ENCODE results near the gene FUS. TPM values are rescaled to one million over a fixed set of nuclear protein-coding genes. Genes with fewer than 3 reads are reported as not detected.

FUS gene
- total RNA-seq, 4 donors from 2014 or later, result 24.0 to 45.1 (median 34.2) TPM

DNA sequence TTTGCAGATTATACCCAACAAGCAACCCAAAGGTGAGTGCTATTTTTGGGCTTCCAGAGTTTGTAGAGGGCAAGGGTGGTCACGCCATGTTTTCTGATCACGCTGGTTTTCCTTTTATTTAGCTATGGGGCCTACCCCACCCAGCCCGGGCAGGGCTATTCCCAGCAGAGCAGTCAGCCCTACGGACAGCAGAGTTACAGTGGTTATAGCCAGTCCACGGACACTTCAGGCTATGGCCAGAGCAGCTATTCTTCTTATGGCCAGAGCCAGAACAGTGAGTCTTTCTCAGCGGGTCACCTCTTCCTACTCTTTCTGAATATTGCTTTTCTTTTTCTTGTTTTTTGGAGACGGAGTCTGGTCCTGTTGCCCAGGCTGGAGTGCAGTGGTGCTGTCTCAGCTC lies 2.5 kb downstream of the FUS start:
- Histone ChIP-seq H3K27me3 (no peaks in the 10 kb centered on the region), H3K27ac (replicated peaks in 1 of 4) (peak overlapping the region in 2 of 4 donors; percentile 4 to 97), H3K36me3 (peaks cover 36 to 52% (median 50%) of the 10 kb centered on the region in 4 donors), H3K4me1 (peaks cover 29 to 48% (median 45%) of the 10 kb centered on the region in 4 donors), H3K4me3 (peak overlapping the region; percentile 80 to 99 (median 88)), H3K9me3 (no peaks in the 10 kb centered on the region)
- TF ChIP-seq POLR2A (IDR thresholded peaks at IDR 0.05; ENCODE audit: low read depth) (no peak), EP300 (IDR thresholded peaks at IDR 0.05) (no peak), POLR2AphosphoS5 (IDR thresholded peaks at IDR 0.05) (no peak)
- TF ChIP-seq, protein P1, sequence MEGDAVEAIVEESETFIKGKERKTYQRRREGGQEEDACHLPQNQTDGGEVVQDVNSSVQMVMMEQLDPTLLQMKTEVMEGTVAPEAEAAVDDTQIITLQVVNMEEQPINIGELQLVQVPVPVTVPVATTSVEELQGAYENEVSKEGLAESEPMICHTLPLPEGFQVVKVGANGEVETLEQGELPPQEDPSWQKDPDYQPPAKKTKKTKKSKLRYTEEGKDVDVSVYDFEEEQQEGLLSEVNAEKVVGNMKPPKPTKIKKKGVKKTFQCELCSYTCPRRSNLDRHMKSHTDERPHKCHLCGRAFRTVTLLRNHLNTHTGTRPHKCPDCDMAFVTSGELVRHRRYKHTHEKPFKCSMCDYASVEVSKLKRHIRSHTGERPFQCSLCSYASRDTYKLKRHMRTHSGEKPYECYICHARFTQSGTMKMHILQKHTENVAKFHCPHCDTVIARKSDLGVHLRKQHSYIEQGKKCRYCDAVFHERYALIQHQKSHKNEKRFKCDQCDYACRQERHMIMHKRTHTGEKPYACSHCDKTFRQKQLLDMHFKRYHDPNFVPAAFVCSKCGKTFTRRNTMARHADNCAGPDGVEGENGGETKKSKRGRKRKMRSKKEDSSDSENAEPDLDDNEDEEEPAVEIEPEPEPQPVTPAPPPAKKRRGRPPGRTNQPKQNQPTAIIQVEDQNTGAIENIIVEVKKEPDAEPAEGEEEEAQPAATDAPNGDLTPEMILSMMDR (IDR thresholded peaks at IDR 0.05), result no peak
- no peak for DNase-seq (ENCODE audit: extremely low spot score)
- 20% methylated on average over 7 of the region's 7 CpGs for WGBS
- intact Hi-C loops (cut with DNase I), result no loop called here

DNA sequence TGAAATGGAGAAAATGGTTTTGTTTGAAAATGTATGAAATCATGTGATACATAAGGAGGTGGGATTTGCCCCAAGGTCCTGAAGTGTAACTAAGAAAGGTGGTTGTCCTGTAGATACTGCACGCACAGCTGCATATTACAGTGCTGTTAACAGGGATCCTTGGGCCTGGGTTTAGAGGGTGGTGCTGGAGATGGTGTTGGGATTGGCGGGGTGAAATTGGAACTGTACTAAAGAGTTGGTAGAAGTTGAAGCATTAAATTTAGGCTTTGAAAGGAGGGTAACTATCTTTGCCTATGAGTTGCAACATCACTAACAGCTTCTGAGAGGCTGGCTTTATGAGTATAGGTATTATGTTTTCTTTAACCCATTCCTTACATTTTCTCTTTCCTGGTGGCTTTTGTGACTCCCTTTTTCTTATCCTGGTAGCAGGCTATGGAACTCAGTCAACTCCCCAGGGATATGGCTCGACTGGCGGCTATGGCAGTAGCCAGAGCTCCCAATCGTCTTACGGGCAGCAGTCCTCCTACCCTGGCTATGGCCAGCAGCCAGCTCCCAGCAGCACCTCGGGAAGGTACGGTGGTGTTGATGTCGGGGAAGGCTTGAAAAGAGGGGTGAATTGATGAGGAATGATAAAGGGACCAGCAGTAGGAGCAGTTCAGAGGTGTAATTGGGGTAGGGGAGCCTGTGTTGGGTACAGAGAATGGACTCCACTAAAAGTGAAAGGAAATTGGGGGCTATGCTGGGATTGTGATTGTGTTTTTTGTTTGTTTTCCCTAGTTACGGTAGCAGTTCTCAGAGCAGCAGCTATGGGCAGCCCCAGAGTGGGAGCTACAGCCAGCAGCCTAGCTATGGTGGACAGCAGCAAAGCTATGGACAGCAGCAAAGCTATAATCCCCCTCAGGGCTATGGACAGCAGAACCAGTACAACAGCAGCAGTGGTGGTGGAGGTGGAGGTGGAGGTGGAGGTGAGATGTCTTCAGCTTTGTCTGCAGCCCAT lies 3.8 kb downstream of the FUS start:
- no peak overlapping the region for H3K27ac ChIP-seq (replicated peaks in 1 of 4)
- peaks cover 47 to 65% (median 63%) of the 10 kb centered on the region in 4 donors for H3K36me3 ChIP-seq
- no peaks in the 10 kb centered on the region for H3K9me3 ChIP-seq
- H3K27me3 ChIP-seq, result no peaks in the 10 kb centered on the region
- DNase-seq (ENCODE audit: extremely low spot score), result no peak
- TF ChIP-seq EP300 (IDR thresholded peaks at IDR 0.05) (no peak), POLR2A (IDR thresholded peaks at IDR 0.05; ENCODE audit: low read depth) (no peak), POLR2AphosphoS5 (IDR thresholded peaks at IDR 0.05) (no peak)
- TF ChIP-seq, protein P1 (IDR thresholded peaks at IDR 0.05), result no peak
- intact Hi-C loops (cut with DNase I), result no loop called here
- WGBS, result 65% methylated on average over 10 of the region's 10 CpGs
- H3K4me3 ChIP-seq, result no peak overlapping the region
- peaks cover 29 to 45% (median 44%) of the 10 kb centered on the region in 4 donors for H3K4me1 ChIP-seq

GRCh38 chr16:31184888-31185287 lies 4.9 kb downstream of the FUS start:
- Histone ChIP-seq H3K4me1 (peaks cover 26 to 39% (median 37%) of the 10 kb centered on the region in 4 donors), H3K9me3 (no peaks in the 10 kb centered on the region), H3K27ac (replicated peaks in 1 of 4) (no peak overlapping the region), H3K27me3 (no peaks in the 10 kb centered on the region), H3K36me3 (peaks cover 57 to 77% (median 74%) of the 10 kb centered on the region in 4 donors), H3K4me3 (no peak overlapping the region)
- 88% methylated on average over 14 of the region's 14 CpGs for WGBS
- TF ChIP-seq EP300 (IDR thresholded peaks at IDR 0.05) (no peak), POLR2AphosphoS5 (IDR thresholded peaks at IDR 0.05) (no peak), POLR2A (IDR thresholded peaks at IDR 0.05; ENCODE audit: low read depth) (no peak)
- TF ChIP-seq, protein P1 (IDR thresholded peaks at IDR 0.05), result no peak
- intact Hi-C loops (cut with DNase I), result no loop called here
- DNase-seq (ENCODE audit: extremely low spot score), result no peak

DNA sequence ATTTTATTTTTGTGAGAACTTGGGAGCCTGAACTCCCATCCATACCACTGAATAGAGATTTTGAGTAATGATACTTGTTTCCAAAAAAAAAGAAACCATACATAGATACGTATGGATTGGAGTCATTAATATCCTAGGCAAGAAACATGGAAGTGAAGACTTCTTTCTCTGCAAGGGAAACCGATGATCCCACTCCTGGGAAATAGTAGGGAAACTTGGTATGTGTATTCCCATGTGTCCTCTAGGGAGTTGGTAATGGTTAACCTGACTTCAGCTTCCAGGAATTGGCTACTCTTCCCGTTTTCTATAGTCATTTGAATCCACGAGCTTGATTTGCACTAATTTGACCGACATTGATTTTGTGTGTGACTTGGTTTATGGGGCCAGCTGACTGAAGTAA lies 5.4 kb downstream of the FUS start:
- 67% methylated on average over 5 of the region's 5 CpGs for WGBS
- Histone ChIP-seq H3K4me1 (peaks cover 26 to 39% (median 37%) of the 10 kb centered on the region in 4 donors), H3K27me3 (no peaks in the 10 kb centered on the region), H3K4me3 (no peak overlapping the region), H3K27ac (replicated peaks in 1 of 4) (no peak overlapping the region), H3K36me3 (peaks cover 62 to 81% (median 78%) of the 10 kb centered on the region in 4 donors), H3K9me3 (no peaks in the 10 kb centered on the region)
- no peak for TF ChIP-seq POLR2A (IDR thresholded peaks at IDR 0.05; ENCODE audit: low read depth)
- TF ChIP-seq, protein P1 (IDR thresholded peaks at IDR 0.05), result no peak
- TF ChIP-seq EP300 (IDR thresholded peaks at IDR 0.05), result no peak
- TF ChIP-seq POLR2AphosphoS5 (IDR thresholded peaks at IDR 0.05), result no peak
- intact Hi-C loops (cut with DNase I), result no loop called here
- no peak for DNase-seq (ENCODE audit: extremely low spot score)
